GM12874 (cell line): ENCODE results near the gene ARHGAP21.
A peak's percentile ranks its signal among the peaks of the same experiment; 100 is the strongest.

Experiments used
- TF ChIP-seq, protein P1 (sequence below): IDR thresholded peaks from 2 replicates; pipeline ENCODE4 v1.5.1; 2011; ENCODE audit warnings: low read depth, mild to moderate bottlenecking, control low read depth, low read length, moderate library complexity; ENCODE audit not compliant: insufficient read depth

ARHGAP21 gene

DNA sequence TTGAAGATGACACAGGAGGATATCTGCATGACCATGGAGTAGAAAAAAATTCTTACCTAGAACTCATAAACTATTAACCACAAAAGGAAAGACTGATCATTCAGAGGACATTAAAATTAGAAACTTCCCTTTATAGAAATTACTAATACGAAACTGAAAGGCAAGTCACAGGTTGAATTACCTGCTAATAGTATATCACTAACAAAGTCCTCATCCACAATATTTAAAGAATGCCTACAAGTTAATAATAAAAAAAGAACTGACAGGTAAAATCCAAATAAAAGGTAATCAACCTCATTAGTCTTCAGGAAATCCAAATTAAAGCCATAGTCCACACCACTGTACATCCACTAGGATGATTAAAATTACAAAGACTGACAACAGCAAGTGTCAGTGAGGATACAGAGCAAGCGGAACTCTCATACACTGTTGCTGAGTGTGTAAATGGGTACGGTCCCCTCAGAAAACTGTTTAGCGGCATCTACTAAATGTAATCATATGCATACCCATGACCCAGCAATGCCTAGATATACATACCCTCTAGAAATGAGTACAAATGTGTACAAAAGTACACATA lies 71.2 kb downstream of the ARHGAP21 start:
- TF ChIP-seq, protein P1, sequence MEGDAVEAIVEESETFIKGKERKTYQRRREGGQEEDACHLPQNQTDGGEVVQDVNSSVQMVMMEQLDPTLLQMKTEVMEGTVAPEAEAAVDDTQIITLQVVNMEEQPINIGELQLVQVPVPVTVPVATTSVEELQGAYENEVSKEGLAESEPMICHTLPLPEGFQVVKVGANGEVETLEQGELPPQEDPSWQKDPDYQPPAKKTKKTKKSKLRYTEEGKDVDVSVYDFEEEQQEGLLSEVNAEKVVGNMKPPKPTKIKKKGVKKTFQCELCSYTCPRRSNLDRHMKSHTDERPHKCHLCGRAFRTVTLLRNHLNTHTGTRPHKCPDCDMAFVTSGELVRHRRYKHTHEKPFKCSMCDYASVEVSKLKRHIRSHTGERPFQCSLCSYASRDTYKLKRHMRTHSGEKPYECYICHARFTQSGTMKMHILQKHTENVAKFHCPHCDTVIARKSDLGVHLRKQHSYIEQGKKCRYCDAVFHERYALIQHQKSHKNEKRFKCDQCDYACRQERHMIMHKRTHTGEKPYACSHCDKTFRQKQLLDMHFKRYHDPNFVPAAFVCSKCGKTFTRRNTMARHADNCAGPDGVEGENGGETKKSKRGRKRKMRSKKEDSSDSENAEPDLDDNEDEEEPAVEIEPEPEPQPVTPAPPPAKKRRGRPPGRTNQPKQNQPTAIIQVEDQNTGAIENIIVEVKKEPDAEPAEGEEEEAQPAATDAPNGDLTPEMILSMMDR = no peak

GRCh38 chr10:24651923-24652322 lies 71.8 kb downstream of the ARHGAP21 start:
- TF ChIP-seq, protein P1 = no peak

GRCh38 chr10:24650669-24651391 lies 72.9 kb downstream of the ARHGAP21 start:
- TF ChIP-seq, protein P1 = no peak

DNA sequence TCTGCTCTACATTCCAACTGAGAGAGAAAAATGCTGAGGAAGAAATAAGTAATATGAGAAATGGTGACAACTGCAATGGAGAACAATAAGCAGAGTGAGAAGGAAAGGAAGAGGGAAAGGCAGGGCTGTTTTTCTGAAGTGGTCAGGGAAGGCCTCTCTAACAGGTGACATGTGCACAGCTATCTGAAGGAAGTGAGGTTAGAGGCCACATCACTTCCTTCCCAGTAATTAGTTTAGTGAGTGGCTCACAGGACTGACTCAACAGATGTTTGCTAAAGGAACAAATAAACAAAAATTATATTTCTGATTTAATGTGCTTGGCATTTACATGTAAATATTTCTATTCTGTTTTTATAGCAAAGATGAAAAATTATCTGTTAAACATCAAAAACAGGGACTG lies 77.9 kb downstream of the ARHGAP21 start:
- TF ChIP-seq, protein P1 = no peak

- TF ChIP-seq, protein P1 = no peak
These were observed 78.7 kb downstream of the ARHGAP21 start for GRCh38 chr10:24645022-24645421.

- TF ChIP-seq, protein P1 = no peak
These were observed 79.9 kb downstream of the ARHGAP21 start for GRCh38 chr10:24643679-24644209.

DNA sequence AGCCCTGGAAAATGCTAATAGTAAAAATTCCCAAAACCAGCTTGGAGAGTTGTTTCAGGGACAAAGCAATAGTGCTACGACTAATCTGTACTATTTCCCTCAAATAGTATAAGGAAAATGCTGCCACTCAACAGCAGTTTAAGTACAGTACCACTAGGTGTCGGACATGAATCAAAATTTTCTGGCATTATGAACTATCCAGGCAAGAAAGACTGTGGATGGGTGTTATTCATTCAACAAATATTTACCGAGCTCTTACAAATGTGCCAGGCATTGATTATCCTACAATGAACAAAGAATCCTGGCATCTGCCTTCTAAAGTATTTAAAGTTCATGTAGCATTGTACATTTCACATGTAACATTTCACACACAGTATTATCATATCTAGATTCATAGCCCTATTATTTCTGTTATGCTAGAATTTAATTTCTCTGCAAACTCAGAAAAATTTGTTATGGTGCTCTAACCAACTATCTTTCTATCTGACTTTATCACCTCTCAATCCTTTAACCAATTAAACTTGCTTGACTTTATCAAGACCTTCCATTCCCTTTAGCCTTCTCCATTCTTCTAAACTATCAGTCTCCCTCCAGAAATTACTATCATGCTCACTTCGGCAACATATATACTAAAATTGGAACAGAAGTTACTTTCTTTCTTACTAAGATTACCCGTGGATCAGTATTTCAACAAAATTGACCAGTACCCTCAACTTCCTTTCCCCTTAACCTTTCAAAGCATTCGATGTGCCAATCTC lies 80.6 kb downstream of the ARHGAP21 start:
- TF ChIP-seq, protein P1 = peak; percentile 56
